ENCODE measurements around the gene LYZL1. TPM values are rescaled to one million over a fixed set of nuclear protein-coding genes. Genes with fewer than 3 reads are reported as not detected.

The LYZL1 gene
- total RNA-seq, 3 donors from 2014 or later: not detected

- no peak for DNase-seq
- Histone ChIP-seq H3K4me3 (no peak overlapping the region), H3K9me3 (no peaks in the 10 kb centered on the region), H3K36me3 (ENCODE audit: low read depth) (no peaks in the 10 kb centered on the region), H3K4me1 (ENCODE audit: low read depth) (no peaks in the 10 kb centered on the region)
- no peak for ATAC-seq
- intact Hi-C loops (cut with DNase I, micrococcal nuclease): no loop called here
- TF ChIP-seq CTCF (IDR thresholded peaks at IDR 0.05): no peak
These were observed 38.8 kb upstream of the LYZL1 start for GRCh38 chr10:29250066-29250465.

GRCh38 chr10:29252811-29253689 is 35.8 kb upstream of the LYZL1 start:
- Histone ChIP-seq H3K4me1 (ENCODE audit: low read depth) (no peaks in the 10 kb centered on the region), H3K4me3 (no peak overlapping the region), H3K9me3 (no peaks in the 10 kb centered on the region), H3K36me3 (ENCODE audit: low read depth) (no peaks in the 10 kb centered on the region)
- intact Hi-C loops (cut with DNase I, micrococcal nuclease): no loop called here
- ATAC-seq (no peak), DNase-seq (no peak)
- no peak for TF ChIP-seq CTCF (IDR thresholded peaks at IDR 0.05)

GRCh38 chr10:29253690-29254029 is 35.2 kb upstream of the LYZL1 start:
- TF ChIP-seq CTCF (IDR thresholded peaks at IDR 0.05): no peak
- H3K9me3 ChIP-seq: no peaks in the 10 kb centered on the region
- DNase-seq (no peak), ATAC-seq (no peak)
- no peak overlapping the region for H3K4me3 ChIP-seq
- no peaks in the 10 kb centered on the region for H3K4me1 ChIP-seq (ENCODE audit: low read depth)
- intact Hi-C loops (cut with DNase I, micrococcal nuclease): no loop called here
- H3K36me3 ChIP-seq (ENCODE audit: low read depth): no peaks in the 10 kb centered on the region

- Histone ChIP-seq H3K4me3 (no peak overlapping the region), H3K36me3 (ENCODE audit: low read depth) (no peaks in the 10 kb centered on the region), H3K4me1 (ENCODE audit: low read depth) (no peaks in the 10 kb centered on the region), H3K9me3 (no peaks in the 10 kb centered on the region)
- no peak for DNase-seq
- no peak for TF ChIP-seq CTCF (IDR thresholded peaks at IDR 0.05)
- intact Hi-C loops (cut with DNase I, micrococcal nuclease): no loop called here
- ATAC-seq: no peak
These were observed 34.5 kb upstream of the LYZL1 start for GRCh38 chr10:29254123-29255046.

- no peak for TF ChIP-seq CTCF (IDR thresholded peaks at IDR 0.05)
- Histone ChIP-seq H3K4me1 (ENCODE audit: low read depth) (no peaks in the 10 kb centered on the region), H3K9me3 (no peaks in the 10 kb centered on the region), H3K36me3 (ENCODE audit: low read depth) (no peaks in the 10 kb centered on the region), H3K4me3 (no peak overlapping the region)
- DNase-seq (no peak), ATAC-seq (no peak)
- intact Hi-C loops (cut with DNase I, micrococcal nuclease): no loop called here
These were observed 33.8 kb upstream of the LYZL1 start for GRCh38 chr10:29255104-29255503.

Measured in mucosa of descending colon (tissue), 3 donors.